Islet precursor cell (in vitro differentiated cells): Measurements from ENCODE around the gene INTS6.

Source experiments
- DNase-seq: peaks from one replicate; pipeline ENCODE4 v3.0.0-alpha.2; 2018

Gene INTS6

GRCh38 chr13:51311957-51312520, 140.8 kb downstream of the INTS6 start:
- no peak for DNase-seq
